ENCODE measurements around the gene ABCB6. TPM values are rescaled to one million over a fixed set of nuclear protein-coding genes. Genes with fewer than 3 reads are reported as not detected.

The ABCB6 gene
- total RNA-seq, 3 donors from 2014 or later = 6.7 to 21.3 (median 10.4) TPM

- DNase-seq (no peak), ATAC-seq (no peak)
- H3K4me3 ChIP-seq = no peak overlapping the region
- TF ChIP-seq CTCF (IDR thresholded peaks at IDR 0.05) = no peak
- no peaks in the 10 kb centered on the region for H3K36me3 ChIP-seq (ENCODE audit: low read depth)
- intact Hi-C loops (cut with DNase I, micrococcal nuclease) = loop anchor here in 1 of 2 donors (10.0 kb wide), 2 partner anchors 46 to 136 kb away; partner anchors contain the start of genes ABCB6 and PTPRN
- H3K9me3 ChIP-seq = no peaks in the 10 kb centered on the region
- peaks cover 10% of the 10 kb centered on the region for H3K4me1 ChIP-seq (ENCODE audit: low read depth)
These were observed 50.2 kb downstream of the ABCB6 start for GRCh38 chr2:219168526-219168925.

- intact Hi-C loops (cut with DNase I, micrococcal nuclease) = loop anchor here in 1 of 2 donors (10.0 kb wide), 2 partner anchors 47 to 137 kb away; partner anchors contain the start of genes ABCB6 and PTPRN
- no peak for ATAC-seq
- no peak overlapping the region for H3K4me3 ChIP-seq
These were observed 50.8 kb downstream of the ABCB6 start for GRCh38 chr2:219167997-219168396.

GRCh38 chr2:219165058-219165911, 53.5 kb downstream of the ABCB6 start:
- intact Hi-C loops (cut with DNase I, micrococcal nuclease) = loop anchor here in 1 of 2 donors (10.0 kb wide), 2 partner anchors 50 to 140 kb away; partner anchors contain the start of genes ABCB6 and PTPRN
- Histone ChIP-seq H3K4me3 (no peak overlapping the region), H3K36me3 (ENCODE audit: low read depth) (no peaks in the 10 kb centered on the region), H3K9me3 (no peaks in the 10 kb centered on the region), H3K4me1 (ENCODE audit: low read depth) (peaks cover 2% of the 10 kb centered on the region)
- no peak for TF ChIP-seq CTCF (IDR thresholded peaks at IDR 0.05)
- DNase-seq = no peak
- ATAC-seq = no peak

More at GRCh38 chr2:219167997-219168396, 50.8 kb downstream of the ABCB6 start:
- H3K36me3 ChIP-seq (ENCODE audit: low read depth) = no peaks in the 10 kb centered on the region
- H3K9me3 ChIP-seq = no peaks in the 10 kb centered on the region
- H3K4me1 ChIP-seq (ENCODE audit: low read depth) = peaks cover 10% of the 10 kb centered on the region
- no peak for DNase-seq
- TF ChIP-seq CTCF (IDR thresholded peaks at IDR 0.05) = no peak

GRCh38 chr2:219163156-219163555, 55.6 kb downstream of the ABCB6 start:
- no peak for DNase-seq
- H3K4me1 ChIP-seq (ENCODE audit: low read depth) = peaks cover 5% of the 10 kb centered on the region

GRCh38 chr2:219161097-219161496, 57.7 kb downstream of the ABCB6 start:
- no peak for TF ChIP-seq CTCF (IDR thresholded peaks at IDR 0.05)
- Histone ChIP-seq H3K4me1 (ENCODE audit: low read depth) (peaks cover 5% of the 10 kb centered on the region), H3K4me3 (no peak overlapping the region), H3K36me3 (ENCODE audit: low read depth) (no peaks in the 10 kb centered on the region), H3K9me3 (no peaks in the 10 kb centered on the region)
- DNase-seq (no peak), ATAC-seq (no peak)
- intact Hi-C loops (cut with DNase I, micrococcal nuclease) = loop anchor here (5.0 to 10.0 kb wide), 3 partner anchors 54 to 144 kb away; partner anchors contain the start of genes ABCB6 (in 1 of the 2) and PTPRN (in 1 of the 2)

More at GRCh38 chr2:219163156-219163555, 55.6 kb downstream of the ABCB6 start:
- Histone ChIP-seq H3K36me3 (ENCODE audit: low read depth) (no peaks in the 10 kb centered on the region), H3K9me3 (no peaks in the 10 kb centered on the region), H3K4me3 (no peak overlapping the region)
- ATAC-seq = no peak
- intact Hi-C loops (cut with DNase I, micrococcal nuclease) = loop anchor here (5.0 to 10.0 kb wide), 3 partner anchors 52 to 142 kb away; partner anchors contain the start of genes ABCB6 (in 1 of the 2) and PTPRN (in 1 of the 2)
- no peak for TF ChIP-seq CTCF (IDR thresholded peaks at IDR 0.05)

Measured in mucosa of descending colon (tissue), 3 donors.